GOT3 (cell line): ENCODE results near the gene THBS4.

ENCODE experiments used
- DNase-seq: peaks from one replicate; lab custom pipeline; 2025; ENCODE audit warnings: mixed read lengths; lab: John Stamatoyannopoulos, UW

The THBS4 gene

DNA sequence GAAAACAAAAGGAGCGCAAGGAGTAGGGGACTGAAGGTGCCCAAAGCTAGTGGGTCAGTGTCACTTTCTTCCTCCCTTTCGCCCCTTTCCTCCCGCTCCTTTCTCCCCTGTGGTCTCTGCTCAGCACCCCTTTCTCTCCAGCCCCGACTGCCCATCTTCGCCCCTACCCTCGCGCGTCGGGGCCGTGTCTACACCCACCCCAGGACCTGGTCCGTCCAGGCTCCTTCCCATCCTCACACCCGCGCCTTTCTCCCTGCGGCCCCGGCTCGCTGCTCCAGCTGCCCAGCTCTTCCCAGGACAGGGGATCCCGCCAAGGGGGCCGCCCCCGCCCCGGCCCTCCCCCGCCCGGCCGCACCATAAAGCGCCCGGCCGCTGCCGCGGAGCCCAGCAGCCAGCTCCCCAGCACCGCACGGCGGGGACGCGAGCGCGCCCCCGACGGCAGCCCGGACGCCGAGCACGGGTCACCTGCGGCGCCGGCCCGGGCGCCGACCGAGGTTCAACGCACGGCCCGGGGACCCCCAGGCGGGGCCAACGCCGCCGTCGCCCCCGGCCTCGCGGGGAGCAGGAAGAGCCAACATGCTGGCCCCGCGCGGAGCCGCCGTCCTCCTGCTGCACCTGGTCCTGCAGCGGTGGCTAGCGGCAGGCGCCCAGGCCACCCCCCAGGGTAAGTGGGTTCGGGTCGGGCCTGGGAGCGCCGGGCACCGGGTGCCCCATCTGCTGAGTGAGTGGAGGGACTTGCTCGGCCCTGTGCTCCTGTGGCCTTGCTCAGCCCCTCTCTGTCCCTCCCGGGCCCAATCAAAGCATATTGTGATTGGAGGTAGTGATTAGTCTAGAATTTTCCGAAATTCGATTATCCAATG is at the start of gene THBS4:
Gene THBS4, plus strand, starts transcription at position 387 of the 860 bp plus-strand sequence. Its CDS starts 190 bp downstream, at position 577.
- no peak for DNase-seq

DNA sequence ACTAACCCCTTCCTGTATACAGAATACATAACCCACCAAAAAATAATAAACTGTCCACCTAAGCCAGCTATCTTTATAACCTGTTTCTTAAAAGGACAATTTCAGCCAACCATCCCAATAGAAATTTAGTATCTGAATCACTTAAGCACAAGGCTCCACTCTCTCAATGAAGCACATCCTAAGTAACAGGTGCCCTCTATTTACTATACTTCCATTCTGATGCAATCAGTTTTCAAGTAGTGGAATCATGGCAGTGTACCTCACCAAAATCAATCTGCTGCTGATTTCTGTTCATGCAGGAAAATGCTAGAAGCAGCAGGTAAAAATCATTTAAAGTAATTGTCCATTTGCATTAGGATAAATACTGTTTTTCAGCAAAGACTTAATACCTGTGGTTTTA is 48.9 kb upstream of the THBS4 start:
- no peak for DNase-seq

DNA sequence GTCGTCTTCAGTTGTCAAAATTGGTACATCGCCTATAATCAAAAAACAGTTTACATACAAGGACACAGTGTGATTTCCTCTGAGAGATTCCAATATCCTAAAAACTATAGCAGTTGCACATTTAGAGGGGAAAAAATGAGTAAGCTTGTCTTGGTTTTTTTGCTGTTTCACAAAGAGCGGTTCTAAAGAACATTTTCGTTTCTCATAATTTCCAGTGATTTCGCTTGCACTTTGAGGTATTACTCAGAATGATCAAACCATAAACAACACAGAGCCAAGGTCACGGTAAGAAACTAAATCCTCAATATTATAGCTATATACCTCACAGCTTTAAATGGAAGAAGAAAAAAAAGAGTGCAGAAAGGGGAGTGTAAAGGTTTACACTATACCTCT is 44.9 kb upstream of the THBS4 start:
- no peak for DNase-seq

DNA sequence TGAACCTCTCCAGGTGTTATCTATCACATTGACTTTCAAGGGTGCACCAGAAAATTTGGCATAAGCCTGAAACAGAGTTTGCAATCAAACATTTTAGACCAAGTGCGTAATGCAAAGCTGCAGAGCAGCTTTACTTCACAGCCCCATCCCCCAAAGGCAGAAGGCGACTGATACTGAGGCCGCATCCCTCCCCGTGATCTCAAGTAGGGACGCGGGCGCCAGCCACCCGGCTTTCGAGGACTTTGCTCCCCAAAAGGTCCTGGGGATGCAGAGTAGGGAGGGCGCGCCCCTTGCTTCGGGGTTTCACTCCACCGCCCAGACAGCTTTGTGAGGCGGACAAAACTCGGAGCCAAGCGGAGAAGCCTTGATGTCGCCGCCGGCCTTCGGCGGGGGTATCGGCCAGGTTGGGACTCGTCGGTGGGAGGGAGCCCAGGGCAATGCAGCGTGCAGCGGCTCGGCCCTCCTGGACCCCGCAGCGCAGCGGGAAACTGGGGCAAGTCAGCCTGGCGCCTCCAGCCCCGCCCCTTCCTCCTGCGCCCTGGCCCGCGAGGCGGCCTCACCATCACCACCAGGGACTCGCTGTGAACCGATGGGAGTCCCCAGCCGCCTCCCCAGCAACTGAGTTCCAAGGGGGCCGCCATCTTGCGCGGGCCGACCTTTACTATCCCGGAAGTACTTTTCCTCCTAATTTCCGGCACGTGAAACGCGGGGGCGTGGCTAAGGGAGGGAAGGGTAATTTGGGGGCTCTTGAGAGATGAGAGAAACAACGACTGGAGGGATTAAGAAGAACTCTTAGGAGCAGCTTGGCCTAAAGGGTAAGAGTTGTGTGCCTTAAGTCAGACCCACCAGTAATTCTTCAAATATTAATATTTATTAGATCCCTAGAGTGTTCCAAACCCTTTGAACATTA is 44.3 kb upstream of the THBS4 start, which contains the start of gene MTX3:
Gene MTX3, minus strand, starts transcription at position 665 of the 910 bp plus-strand sequence. Its CDS starts 24 bp downstream, at position 641.
- DNase-seq, result peak; percentile 14

DNA sequence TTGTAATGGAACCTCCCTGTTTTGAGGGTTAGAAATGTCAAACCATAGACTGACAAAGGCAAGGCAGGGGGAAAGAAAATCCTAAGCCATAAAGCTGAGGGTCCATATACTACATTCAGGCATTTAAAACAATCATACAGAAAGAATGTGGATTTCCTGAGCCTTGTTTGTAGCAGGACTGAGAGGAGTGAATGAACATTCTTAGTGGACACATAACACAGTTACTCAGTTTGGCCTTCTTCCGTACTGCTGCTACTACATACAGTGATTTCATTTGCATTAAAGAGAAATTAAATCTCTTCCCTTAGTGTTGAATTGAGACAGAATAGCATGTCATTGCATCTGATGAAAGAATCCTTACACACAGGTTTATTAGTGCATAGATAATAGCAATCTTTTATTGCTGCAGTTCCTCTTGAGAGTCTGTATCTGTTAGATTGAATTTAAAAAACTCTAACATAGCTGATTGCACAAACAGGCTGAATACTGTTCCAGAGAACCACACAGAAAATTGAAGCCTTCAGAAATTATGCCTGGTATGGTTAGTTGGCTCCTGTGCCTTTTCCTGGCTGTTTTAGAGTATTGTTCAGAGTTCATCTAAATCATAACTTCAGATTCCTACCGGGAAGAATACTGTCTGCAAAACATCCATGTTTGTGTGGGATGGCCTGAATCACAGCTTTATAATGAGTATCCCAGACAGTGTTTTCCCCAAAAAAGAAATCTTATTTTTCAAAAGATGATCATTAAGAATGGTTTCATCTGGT is 42.1 kb upstream of the THBS4 start:
- DNase-seq, result no peak

DNA sequence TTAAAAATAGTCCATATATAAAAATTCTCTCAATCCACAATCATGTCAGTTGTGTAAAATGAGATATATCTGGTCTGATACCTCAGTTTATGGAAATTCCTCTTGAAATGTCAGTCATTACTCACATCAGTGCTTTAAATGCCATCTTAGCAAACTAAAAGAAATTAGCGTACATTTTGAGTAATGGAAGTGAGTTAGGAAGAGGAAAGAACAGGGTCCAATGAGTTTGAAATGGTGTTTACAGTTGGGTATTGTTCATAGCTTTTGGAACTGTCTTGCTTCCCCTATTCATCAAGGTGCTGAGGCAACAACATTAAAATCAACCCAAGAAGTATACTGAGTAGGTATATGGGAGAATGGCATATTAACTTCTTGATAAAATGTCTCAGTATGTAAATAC is 35.4 kb upstream of the THBS4 start:
- no peak for DNase-seq

DNA sequence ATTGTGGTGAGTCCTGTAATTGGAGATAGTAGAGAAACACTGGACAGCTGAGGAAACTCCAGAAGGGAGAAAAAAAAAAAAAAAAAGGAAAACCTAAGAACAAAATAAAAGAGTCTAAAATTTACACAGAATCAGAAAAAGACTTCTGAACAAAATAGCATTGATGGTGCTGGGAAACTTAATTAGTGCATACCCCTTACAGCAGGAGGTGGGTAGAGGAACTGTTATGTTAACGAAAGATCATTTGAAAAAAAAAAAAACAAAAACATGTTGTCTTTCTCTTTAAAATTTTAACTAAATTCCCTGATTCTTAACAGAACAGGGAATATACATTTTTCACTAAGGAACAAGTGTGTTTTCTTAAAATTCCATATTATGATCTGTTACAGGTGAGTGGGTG is 32.5 kb upstream of the THBS4 start:
- no peak for DNase-seq

DNA sequence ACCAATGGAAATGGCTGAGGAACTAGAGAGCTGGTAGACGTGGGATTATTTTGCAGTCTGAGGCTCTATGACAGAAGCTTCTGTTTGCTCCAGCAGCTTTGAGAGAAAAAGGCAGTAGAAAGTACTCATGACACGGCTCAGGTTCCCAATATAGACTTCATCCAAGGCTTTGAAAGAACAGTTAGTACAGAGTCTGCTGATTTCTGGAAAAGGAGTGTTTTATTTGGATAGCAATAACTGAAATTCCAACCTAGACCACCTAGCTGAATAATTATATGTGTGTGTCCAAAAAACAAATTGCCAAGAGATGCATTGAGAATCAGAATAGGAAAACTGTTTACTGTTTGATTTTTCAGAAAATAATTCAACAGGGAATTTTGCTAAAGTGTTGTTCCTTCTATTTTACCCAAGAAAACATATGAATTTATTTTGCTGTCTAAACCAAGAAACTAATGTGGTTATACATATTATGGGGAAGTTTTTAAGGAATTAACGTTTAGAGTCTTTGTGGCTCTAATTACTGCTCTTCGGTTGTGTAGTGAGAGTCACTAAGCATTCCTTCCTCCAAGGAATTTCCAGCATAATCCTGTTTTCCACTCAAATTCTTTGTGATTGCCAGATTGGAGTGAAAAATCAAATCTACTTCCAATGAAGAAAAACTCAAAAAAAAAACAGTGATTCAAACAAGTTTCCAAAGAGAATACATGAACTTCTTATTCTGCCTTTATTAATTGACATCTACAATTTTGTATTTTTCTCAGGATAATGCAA is 26.0 kb upstream of the THBS4 start:
- DNase-seq, result no peak

DNA sequence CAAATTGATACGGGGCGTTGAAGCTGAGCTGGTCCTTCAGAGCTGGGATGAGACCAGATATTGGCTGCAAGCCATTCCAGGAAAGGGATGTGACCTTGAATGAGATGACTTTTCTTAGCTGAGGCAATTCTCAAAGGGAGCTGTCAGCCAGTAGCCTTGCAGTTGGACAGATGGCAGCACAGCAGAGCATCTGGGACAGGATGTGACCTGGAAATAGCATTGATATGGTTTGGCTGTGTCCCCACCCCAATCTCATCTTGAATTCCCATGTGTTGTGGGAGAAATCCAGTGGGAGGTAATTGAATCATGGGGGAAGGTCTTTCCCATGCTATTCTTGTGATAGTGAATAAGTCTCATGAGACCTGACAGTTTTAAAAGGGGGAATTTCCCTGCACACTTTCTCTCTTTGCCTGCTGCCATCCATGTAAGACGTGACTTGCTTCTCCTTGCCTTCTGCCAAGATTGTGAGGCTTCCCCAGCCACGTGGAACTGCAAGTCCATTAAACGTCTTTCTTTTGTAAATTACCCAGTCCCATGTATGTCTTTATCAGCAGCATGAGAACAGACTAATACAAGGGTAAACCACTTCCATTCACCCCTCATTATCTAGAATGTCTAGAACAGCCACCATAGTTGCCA is 24.3 kb upstream of the THBS4 start:
- no peak for DNase-seq

DNA sequence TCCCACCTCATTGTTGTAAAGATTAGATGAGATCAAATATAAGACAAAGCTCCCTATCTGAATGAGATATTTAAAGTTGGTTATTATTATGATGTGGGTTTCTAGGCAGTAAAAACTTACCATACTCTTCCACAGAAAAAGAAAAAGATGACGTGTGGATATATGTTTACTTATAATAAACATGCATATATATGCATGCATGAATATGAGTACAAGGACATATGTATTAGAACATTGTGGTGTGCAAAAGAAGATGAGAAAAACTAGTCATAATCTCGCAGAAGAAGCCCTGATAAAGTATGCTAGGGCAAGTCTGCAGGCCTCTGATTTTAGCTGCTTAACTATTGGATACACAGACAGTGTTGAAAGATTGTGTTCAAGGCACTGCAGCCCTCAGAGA is 10.1 kb upstream of the THBS4 start:
- DNase-seq, result no peak

DNA sequence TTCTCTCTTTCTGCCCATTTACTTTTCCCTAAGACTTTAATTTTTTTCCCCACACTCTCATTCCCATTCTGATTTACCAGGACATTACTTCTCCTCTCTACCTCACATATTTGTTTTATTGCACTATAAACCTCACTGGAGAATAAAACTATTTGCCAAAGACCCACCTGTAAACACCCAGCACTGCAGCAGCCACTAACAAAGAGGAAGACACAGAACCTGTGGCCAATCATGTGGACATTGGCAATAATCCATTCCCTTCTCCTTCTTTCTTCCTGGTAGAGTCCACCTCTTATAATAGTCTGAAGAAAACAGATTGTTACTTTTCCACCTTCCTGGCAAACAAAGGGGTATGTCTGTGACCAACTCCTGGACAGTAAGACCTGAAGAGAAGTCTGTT is 8.3 kb upstream of the THBS4 start:
- DNase-seq, result no peak

DNA sequence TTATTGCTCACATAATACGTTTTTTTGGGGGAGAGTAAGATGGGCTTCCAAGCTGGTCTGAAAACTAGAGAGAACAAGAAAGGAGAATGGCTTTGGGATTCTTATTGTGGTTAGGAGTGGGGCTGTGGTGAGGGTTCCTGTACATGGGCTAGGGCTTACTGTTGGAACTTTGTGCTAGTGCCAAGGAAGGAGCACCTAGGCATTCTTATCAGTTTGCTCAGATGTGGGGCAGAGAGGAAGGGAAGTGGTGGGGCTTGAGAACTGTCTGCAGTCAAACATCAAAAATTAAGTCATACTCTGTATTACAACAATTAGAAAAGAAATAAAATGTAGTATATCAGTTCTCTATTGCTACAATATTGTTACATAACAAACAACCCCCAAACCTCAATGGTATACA is 4.0 kb upstream of the THBS4 start:
- DNase-seq, result no peak

DNA sequence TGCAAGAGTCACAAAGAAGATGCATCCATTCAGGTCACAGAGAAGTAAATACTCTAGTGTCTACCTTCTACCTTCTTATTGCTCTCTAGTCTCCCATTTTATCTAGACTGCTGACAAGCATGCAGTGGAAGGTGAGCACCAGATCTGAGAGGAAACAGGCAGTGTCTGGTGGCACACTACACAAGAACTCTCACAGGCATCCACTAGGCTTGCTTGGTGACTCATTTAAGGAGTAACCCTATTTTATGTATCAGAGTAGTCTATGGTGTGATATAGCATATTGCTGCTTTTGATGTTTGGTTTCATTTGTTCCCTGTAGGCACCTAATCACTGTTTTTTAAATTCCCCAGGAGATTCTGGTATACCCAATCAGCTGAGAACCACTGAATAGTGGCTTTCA is 1.6 kb upstream of the THBS4 start:
- no peak for DNase-seq

DNA sequence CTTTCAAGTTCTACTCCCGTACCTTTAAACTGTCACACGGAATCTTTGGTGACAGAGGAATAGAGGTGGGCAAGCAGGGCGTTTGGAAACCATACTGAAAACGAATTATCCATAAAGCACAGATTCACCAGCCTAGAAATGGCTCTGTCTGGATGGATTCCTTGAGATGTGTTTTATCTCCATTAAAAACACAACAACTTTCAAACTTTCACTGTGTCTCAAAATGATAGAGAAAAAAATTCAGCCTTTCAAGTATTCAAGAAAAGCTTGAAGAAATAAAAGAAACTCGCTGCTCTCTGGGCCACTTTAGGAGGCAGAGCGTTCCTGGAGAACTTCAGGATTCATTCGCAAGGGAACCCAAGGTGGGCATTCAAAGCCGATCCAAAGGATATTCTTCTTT is 589 bp upstream of the THBS4 start:
- DNase-seq, result no peak

DNA sequence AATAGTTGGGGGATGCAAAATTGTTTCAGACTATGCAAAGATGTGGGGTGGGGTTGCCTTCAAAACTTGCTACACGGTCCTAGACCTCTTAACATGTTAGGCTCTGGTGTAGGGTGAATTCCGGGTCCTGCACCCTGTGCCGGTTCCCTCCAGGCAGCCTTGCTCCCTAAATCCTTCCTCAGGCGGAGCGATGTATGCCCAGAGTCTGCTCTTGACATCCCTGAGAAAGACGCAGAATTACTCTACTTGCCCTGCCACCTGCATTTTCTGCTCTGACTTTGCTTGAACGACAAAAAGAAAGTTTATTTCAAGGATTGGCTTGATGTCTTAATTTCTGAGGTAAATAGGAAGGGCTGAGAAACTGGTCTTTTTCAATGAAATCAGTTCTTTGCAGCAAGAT is 691 bp downstream of the THBS4 start:
- DNase-seq, result no peak

DNA sequence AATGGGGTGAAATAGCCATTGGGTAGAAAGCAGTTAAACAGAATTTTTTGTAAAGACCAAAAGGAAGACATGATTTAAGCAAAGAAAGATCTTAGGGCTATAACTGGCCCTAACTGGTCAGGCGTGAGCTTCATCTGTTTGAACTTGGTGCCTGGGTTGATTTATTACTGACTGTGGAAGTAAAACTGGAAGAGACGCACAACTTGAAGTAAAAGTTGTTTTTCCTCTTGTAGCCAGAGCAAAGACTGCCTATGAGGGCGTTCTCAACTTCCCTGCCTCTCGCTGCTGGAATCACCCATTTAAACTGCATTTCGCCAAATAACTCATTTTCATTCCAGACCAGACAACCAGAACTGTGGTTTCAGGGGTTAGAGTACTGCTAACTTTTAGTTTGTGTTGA is 1.5 kb downstream of the THBS4 start:
- DNase-seq, result no peak

DNA sequence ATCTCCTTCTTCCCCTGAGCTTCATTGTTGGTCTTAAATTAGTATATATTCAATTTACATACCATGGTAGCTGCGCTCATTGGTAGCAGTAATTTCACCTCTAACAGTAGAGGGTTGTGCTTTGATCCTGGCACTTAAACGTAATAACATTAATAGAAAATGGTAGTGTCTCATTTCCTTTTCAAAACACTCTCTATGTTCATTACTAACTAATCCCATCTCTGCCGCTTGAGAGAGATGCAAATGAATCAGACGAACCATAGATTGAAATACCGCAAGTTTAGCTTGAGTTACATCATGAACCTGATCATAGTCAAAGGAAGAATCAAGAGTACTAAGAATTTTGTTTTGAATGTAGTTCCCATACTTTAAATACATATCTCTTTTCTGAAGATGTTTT is 2.2 kb downstream of the THBS4 start:
- DNase-seq, result no peak

DNA sequence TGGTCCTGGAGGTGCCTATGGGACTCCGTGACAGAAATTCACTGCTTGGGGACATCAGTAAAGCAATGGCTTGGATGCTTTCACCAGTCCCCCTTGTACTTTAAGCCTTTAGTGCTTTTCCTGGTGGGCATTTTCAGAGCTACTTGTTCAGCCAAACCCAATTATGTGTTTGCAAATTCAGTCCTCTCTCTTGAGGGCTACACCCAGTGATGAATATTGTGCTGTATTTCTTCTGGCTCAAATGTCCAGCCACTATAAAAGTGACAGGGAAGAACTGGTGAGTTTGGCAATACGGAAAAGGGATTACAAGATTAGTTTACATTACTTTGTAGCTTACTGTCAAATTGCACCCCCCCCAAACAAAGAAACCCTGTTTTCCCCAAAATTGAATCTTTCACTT is 4.5 kb downstream of the THBS4 start:
- DNase-seq, result no peak

DNA sequence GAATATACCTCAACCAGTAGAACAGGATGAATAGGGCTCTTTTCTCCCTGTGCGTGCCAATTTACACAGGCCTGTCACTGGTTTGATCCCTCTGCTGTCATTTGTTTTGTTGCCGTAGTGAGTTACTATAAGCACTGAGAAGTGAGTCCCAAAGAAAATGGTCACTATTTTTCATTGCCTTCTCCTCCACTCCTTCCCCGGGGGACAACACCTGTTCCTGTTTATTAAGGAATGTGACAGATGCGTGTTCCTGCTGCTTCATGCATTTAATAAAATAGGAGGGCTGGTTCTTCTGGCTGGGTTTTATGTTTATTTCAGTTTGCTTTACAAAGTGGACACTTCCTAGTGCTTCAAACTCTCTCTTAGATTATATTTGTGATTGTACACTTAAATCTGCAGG is 6.4 kb downstream of the THBS4 start:
- DNase-seq, result no peak

DNA sequence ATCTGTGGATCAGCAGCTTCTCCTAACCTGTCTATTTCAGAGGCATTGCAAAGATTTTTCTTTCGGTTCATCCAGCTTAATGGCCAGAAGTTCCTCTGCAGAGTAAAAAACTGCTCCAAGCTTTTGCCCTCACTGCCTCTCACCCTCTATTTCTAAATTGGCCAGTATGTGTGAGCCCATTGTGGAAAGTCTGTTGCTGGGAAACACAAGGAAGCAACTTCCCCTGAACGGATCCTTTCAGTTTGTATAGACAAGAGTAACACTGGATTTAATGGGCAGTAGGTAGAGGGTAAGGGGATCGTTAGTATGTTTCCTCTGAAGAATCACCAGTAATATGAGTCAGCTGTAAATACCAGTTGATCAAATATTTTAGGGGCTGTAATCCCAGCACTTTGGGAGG is 7.2 kb downstream of the THBS4 start:
- DNase-seq, result no peak

DNA sequence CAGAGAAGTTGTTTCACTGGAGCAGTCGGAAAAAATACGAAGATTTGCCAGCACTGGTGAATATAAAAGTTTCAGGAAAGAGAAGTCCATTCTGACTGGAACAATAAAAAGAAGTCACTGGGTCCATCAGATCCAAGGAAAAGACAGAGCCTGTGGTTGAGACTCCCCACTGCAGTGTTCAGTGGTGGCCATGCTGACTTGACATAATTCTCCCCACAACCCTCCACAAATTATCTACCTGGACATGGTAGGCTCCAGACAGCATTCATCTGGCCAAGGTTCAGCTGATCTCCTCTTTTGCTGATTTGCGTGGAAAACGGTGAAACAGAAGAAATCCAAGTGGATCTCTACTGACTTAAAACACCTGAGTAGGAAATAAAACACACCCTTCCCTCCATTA is 8.0 kb downstream of the THBS4 start:
- no peak for DNase-seq
